Measurements from ENCODE around the gene PDE4D. TPM values are rescaled to one million over a fixed set of nuclear protein-coding genes. Genes with fewer than 3 reads are reported as not detected.

PDE4D gene
- total RNA-seq, 1 donor from 2014 or later, result 85.8 TPM

DNA sequence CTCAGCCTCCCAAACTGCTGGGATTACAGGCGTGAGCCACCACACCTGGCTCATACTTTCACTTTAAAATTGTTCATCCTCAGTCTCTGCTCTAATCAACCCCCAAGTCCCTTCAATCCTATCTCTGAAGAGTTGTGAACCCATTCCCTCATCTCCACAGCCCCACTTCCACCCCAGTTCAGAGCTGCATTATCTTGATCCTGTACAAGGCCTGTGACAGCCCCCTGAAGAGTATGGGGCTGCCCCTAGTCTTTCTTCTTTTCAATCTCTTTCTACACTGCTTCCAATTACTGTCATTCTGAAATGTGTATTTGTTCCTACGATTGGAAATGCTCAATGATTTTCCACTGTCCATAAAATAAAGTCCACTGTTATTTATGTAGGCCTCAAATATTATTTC lies 722.4 kb downstream of the PDE4D start:
- TF ChIP-seq, protein P1, sequence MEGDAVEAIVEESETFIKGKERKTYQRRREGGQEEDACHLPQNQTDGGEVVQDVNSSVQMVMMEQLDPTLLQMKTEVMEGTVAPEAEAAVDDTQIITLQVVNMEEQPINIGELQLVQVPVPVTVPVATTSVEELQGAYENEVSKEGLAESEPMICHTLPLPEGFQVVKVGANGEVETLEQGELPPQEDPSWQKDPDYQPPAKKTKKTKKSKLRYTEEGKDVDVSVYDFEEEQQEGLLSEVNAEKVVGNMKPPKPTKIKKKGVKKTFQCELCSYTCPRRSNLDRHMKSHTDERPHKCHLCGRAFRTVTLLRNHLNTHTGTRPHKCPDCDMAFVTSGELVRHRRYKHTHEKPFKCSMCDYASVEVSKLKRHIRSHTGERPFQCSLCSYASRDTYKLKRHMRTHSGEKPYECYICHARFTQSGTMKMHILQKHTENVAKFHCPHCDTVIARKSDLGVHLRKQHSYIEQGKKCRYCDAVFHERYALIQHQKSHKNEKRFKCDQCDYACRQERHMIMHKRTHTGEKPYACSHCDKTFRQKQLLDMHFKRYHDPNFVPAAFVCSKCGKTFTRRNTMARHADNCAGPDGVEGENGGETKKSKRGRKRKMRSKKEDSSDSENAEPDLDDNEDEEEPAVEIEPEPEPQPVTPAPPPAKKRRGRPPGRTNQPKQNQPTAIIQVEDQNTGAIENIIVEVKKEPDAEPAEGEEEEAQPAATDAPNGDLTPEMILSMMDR (IDR thresholded peaks at IDR 0.05), result no peak
- Histone ChIP-seq H3K4me3 (no peak overlapping the region), H3K9me3 (no peaks in the 10 kb centered on the region), H3K27me3 (no peaks in the 10 kb centered on the region), H3K27ac (no peak overlapping the region), H3K4me1 (no peaks in the 10 kb centered on the region), H3K36me3 (no peaks in the 10 kb centered on the region)
- ATAC-seq, result no peak
- intact Hi-C loops (cut with DNase I), result loop anchor here (10.0 kb wide), 2 partner anchors 136 to 286 kb away; no protein-coding TSS in a partner anchor
- no peak for DNase-seq

DNA sequence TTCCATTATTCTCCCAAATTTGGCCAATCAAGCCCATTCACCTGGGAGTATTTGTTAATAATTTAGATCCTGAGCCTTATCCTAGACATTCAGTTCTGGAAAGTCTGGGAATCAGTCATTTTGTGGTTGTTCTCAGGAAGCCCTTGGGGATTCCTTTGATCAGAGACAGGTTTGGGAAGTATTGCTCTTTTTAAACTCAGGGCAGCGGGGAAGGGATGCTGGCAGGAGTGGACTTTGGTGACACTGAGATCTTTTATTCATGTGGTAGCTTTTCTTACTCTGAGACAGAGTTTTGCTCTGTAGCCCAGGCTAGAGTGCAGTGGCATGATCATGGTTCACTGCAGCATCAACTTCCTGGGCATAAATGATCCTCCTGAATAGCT lies 723.8 kb downstream of the PDE4D start:
- no peak for DNase-seq
- TF ChIP-seq, protein P1 (IDR thresholded peaks at IDR 0.05), result no peak
- H3K9me3 ChIP-seq, result no peaks in the 10 kb centered on the region
- intact Hi-C loops (cut with DNase I), result loop anchor here (10.0 kb wide), 2 partner anchors 135 to 285 kb away; no protein-coding TSS in a partner anchor
- H3K4me1 ChIP-seq, result no peaks in the 10 kb centered on the region
- no peaks in the 10 kb centered on the region for H3K27me3 ChIP-seq
- ATAC-seq, result no peak
- H3K4me3 ChIP-seq, result no peak overlapping the region
- no peaks in the 10 kb centered on the region for H3K36me3 ChIP-seq
- H3K27ac ChIP-seq, result no peak overlapping the region

DNA sequence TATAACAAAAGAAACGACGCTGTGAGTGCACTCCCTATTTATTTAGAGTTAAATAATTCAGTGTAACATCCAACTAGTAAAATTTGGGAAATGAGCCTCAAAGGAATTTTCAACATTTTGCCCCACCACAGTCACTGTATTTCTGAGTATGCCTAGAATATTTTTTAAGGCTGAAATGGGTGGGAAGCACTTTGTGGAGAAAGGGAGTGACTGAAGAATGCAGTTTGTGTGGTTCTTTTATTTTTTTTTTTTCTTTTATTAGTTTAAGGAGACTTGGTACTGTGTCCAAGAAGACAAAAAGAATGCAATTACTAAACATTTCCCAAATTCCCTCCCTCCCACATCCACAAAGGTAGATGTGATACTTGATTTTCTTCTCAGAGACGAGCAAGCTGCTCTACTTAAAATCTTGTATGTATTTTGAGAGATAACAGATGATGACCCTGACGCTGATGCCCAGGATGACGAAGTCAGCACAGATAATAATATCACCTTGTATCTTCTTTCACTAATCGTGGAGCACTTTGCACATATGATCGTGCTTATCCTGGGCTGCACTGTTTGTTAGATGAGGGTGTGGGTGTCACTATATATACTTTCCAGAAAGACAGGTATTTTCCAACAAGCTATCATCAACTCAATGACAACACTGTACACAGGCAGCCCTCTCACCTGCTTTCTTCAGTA lies 724.3 kb downstream of the PDE4D start:
- H3K27me3 ChIP-seq, result no peaks in the 10 kb centered on the region
- no peaks in the 10 kb centered on the region for H3K4me1 ChIP-seq
- ATAC-seq (no peak), DNase-seq (no peak)
- no peak overlapping the region for H3K27ac ChIP-seq
- no peaks in the 10 kb centered on the region for H3K9me3 ChIP-seq
- no peak overlapping the region for H3K4me3 ChIP-seq
- intact Hi-C loops (cut with DNase I), result no loop called here
- TF ChIP-seq, protein P1 (IDR thresholded peaks at IDR 0.05), result no peak
- H3K36me3 ChIP-seq, result no peaks in the 10 kb centered on the region

DNA sequence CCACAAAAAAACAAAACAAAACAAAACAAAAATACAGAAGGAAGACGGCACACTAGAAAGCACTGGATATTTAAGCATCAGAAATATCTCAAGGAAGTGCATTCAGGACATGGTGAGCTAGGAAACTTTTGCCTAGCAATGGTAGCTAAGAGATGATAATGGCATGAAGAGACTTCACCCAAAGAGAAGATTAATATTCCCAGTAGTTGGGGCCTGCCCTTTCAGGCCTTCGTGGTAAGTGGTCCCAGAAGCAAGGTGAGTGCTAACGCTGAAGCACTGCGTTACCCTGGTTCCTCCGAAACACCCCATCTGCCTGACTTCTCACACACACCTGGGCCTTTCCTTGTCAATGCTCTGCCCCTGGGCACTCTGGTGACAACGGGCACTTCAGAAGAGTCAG lies 725.5 kb downstream of the PDE4D start:
- DNase-seq (no peak), ATAC-seq (no peak)
- Histone ChIP-seq H3K4me3 (no peak overlapping the region), H3K9me3 (no peaks in the 10 kb centered on the region), H3K4me1 (no peaks in the 10 kb centered on the region), H3K36me3 (no peaks in the 10 kb centered on the region), H3K27me3 (no peaks in the 10 kb centered on the region), H3K27ac (no peak overlapping the region)
- intact Hi-C loops (cut with DNase I), result no loop called here
- TF ChIP-seq, protein P1 (IDR thresholded peaks at IDR 0.05), result no peak

DNA sequence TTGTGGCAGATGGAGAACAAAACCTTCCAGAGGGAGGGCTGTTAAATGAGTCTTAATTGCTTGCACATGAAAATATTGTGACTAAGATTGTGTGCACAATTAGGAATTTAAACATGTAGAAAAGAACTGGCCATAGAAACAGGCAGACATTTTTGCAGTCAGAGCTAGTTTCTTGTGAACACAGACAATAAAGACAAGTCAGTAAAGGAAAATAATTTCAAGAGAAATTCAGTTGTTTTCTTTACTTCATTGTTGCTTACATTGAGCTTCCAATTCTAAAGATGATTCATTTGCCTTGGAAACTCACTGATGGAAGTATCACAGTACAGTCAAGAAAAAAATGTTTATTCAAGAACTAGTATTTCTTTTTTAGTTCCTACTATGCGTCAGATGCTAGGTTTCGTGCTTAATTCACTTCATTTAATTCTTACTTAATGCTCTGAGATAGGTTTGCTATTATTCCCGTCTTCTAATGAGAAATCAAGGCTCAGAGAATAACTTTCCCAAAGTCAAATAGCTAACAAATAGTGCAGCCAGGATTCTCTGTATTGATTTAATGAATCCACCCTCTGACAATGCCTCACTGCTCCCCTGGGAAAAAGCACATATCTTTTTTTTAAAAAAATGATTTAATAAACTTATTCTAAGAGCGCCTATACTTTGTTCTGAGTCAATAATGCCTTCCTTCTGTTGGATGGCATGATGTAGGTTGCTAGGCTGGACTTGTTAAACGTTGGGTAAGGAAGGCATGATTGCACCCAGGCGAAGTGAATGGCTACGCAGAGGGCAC lies 729.3 kb downstream of the PDE4D start:
- ATAC-seq (no peak), DNase-seq (no peak)
- Histone ChIP-seq H3K27ac (no peak overlapping the region), H3K27me3 (no peaks in the 10 kb centered on the region), H3K36me3 (no peaks in the 10 kb centered on the region), H3K4me3 (no peak overlapping the region), H3K9me3 (no peaks in the 10 kb centered on the region), H3K4me1 (no peaks in the 10 kb centered on the region)
- TF ChIP-seq, protein P1 (IDR thresholded peaks at IDR 0.05), result no peak
- intact Hi-C loops (cut with DNase I), result no loop called here

All from upper lobe of right lung (tissue), 1 donor.